HT-29 (cell line): ENCODE results near the gene FRAS1. TPM values are rescaled to one million over a fixed set of nuclear protein-coding genes. Genes with fewer than 3 reads are reported as not detected.
"Not testable (repeated sequence)": the region's sequence is repeated elsewhere in the genome, so short reads cannot be mapped to it uniquely, and the experiment has no call there.

Experiments used
- DNase-seq: peaks from one replicate; pipeline ENCODE4 v3.0.0-alpha.2; 2015; ENCODE audit warnings: low spot score
- total RNA-seq: library from RNA; depleted of rRNA; stranded (reverse); fragments of >200 nt; shearing (Covaris generic); gene quantifications from 2 replicates; pipeline ENCODE4 v1.2.3, GENCODE V29; 2014

FRAS1 gene
- total RNA-seq, 1 experiment from 2014 or later = 18.9 TPM

DNA sequence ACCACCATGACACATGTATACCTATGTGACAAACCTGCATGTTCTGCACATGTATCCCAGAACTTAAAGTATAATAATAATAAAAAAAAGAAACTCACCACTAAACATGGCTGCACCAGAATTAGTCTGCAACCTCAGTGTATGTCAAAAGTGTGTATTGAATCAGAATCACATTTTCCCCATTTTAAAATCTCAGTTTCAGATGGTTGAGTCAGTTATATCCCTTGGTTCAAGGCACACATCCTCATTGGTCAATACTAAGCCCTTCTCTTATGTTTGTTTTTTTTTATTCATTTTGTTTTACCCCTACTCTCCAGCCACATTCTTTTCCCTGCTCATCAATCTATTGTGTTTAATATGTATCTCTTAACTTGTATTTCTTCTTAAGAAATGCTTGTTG lies 436.6 kb downstream of the FRAS1 start:
- no peak for DNase-seq

DNA sequence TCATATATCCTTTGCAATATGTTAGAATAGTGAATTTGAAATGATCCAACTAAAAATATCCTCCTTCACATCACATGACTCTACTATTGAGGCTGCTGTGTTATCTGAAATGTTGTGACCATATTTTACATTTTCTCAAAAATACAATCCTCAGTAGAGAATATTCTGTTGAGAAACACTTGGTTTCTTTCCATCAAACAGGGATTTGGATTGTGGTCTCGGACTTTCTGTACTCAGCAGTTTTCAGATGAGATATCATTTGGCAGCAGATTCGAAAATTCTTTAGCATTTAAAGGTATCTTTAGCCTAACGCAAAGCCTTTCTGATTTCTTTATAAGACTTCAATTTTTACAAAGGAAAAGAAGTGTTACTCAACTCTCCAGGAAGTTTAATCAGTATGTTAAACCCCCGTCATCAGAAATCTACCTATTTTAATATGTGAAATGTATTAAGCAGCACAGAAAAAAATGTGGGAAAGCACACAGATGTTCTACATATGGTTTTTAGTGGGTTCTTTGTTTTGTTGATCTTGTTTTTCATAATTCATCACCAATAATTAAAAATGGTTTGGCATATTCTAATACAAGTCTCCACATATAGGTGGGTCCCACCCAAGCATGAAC lies 439.0 kb downstream of the FRAS1 start:
- DNase-seq = no peak

DNA sequence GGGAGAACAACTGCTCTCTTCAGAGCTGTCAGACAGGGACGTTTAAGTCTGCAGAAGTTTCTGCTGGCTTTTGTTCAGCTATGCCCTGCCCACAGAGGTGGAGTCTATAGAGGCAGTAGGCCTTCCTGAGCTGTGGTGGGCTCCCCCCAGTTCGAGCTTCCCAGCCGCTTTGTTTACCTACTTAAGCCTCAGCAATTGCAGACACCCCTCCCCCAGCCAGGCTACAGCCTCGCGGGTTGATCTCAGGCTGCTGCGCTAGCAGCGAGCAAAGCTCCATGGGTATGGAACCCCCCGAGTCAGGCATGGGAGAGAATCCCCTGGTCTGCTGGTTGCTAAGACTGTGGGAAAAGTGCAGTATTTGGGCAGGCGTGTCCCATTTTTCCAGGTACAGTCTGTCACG lies 449.1 kb downstream of the FRAS1 start:
- DNase-seq = not testable (repeated sequence)

DNA sequence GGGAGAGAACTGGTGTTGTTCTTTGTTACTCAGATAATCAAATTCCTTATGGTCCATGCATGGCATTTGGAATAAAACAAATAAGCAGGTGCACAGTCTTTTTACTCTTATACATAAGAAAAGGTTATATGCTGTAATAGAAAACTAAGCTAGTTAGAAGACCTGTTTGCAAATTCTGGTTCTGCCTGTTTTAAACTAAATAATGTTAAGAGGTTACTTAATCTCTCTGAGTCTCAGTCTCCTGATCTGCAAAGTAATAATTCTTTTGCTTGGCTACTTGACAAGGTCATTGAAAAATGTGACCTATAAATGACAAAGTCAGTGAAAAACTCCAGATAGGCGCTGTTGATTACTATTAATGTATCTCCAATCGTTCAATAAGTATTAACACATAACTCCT lies 451.9 kb downstream of the FRAS1 start:
- DNase-seq = no peak

DNA sequence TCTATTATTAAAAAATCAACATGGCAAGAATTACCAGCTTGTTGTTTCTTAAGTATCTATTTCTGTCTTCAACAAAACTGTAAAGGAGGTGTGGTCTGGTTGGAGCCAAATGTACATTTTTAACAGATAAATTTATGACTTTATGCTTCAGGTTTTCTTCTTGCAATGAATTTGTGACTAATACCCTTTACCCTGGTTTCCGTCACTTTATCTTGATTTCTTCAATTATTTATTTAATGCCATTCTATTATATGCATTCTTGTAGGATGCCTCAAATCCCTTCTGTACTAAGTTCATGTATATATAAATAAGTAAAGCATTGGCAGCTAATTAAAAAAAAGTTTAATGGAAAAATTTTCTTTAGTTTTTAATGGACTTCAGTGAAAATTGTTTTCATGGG lies 453.0 kb downstream of the FRAS1 start:
- DNase-seq = no peak

GRCh38 chr4:78510681-78511080 lies 453.6 kb downstream of the FRAS1 start:
- no peak for DNase-seq

- DNase-seq = peak; percentile 33
These were observed 455.3 kb downstream of the FRAS1 start for GRCh38 chr4:78512357-78512920.

- DNase-seq = no peak
These were observed 456.4 kb downstream of the FRAS1 start for GRCh38 chr4:78513411-78513975.

GRCh38 chr4:78517050-78517652 lies 460.0 kb downstream of the FRAS1 start:
- peak; percentile 65 for DNase-seq

- DNase-seq = no peak
These were observed 461.4 kb downstream of the FRAS1 start for GRCh38 chr4:78518561-78518960.

- no peak for DNase-seq
These were observed 462.8 kb downstream of the FRAS1 start for GRCh38 chr4:78519962-78520361.

- DNase-seq = no peak
These were observed 463.7 kb downstream of the FRAS1 start for GRCh38 chr4:78520808-78521226.

GRCh38 chr4:78524009-78524408 lies 466.9 kb downstream of the FRAS1 start:
- DNase-seq = no peak

GRCh38 chr4:78525559-78525958 lies 468.4 kb downstream of the FRAS1 start:
- peak; percentile 69 for DNase-seq

GRCh38 chr4:78527103-78527502 lies 470.0 kb downstream of the FRAS1 start:
- DNase-seq = no peak

GRCh38 chr4:78527555-78527954 lies 470.4 kb downstream of the FRAS1 start:
- DNase-seq = no peak

GRCh38 chr4:78528327-78528726 lies 471.2 kb downstream of the FRAS1 start:
- DNase-seq = no peak

DNA sequence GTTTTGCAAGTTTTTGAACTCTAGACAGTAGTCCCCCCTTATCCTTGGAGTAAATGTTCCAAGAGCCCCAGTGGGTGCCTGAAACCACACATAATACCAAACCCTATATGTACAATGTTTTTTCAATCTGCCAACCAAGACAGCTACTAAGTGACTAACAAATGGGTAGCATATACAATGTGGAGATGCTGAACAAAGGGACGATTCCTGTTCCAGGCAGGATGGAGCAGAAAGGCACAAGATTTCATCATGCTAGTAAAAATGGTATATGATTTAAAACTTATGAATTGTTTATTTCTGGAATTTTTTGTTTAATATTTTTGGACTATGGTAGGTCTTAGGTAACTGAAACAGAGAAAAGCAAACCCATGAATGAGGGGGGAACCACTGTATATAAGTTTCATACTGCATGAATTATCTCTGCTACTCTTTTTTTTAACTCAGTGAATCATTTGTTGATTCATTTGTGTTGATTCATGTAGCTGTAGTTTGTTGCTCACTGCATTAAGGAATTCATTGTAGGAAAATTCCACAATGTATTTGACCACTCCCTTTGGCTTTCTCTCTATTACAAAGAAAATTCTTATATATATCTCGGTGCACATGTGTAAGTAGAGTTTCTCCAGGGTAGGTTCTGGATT lies 472.6 kb downstream of the FRAS1 start:
- no peak for DNase-seq

DNA sequence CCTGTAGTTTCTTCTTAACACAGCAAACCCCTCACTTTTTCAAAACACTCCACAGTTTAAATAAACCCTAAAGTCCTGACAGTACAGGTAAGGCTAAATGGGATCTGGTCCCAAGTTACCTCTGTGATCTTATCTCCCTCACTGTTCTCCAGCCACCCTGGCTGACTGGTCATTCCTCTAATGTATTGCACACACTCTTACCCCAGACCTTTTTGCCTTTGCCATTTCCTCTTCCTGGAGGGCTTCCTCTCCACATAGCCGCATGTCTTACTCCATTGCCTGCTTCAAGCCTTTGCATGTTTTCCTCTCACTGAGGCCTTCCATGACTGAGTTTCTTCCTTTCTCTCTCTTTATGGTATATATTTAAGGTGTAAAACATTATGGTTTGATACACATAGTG lies 474.9 kb downstream of the FRAS1 start:
- DNase-seq = peak; percentile 34

DNA sequence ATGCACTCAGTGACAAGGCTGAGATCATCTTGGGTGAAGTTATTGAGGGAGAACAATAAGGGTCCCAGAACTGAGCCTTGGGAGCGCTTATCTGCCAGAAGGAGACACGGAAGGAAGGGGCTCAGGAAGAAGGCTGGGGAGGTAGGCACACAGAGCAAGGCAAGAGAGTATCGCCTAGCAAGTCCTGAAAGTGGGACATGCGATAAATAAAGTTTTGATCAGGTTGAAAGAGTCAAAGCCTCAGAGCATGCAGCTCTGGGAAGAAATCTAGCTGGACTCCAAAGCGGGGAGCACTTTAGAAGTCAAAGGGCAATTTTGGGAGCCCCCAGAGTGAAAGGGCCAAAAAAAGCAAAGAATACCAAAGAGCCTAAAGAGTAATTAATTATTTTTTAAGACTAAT lies 476.7 kb downstream of the FRAS1 start:
- no peak for DNase-seq

DNA sequence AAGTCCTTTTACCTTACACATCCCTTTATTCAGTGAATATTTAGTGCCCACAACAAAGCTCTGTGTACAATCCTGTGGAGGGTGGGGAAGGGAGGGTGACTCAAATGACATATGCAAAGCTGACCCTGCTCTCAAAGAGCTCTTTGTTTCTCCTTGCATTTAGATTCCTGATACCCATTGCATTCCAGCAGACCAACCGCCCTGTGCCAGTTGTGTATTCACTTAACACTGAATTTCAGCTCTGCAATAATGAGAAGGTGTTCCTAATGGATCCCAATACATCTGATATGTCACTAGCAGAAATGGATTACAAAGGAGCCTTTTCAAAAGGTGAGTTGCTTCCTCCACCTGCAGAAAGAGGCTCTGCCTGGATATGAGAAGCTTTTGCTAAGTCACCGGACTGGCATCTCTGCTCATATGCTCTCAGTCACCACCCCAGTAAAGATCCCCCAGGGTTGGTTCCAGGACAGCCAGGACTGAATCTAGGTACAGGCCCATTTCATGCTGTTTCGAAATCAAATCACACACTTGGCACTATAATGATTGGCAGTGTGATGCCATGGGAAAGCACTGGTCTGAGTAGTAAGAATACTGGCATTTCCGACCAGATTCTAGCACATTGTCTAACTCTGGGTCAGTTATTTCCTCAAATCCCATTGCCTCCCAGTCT lies 477.3 kb downstream of the FRAS1 start:
- DNase-seq = peak; percentile 96

DNA sequence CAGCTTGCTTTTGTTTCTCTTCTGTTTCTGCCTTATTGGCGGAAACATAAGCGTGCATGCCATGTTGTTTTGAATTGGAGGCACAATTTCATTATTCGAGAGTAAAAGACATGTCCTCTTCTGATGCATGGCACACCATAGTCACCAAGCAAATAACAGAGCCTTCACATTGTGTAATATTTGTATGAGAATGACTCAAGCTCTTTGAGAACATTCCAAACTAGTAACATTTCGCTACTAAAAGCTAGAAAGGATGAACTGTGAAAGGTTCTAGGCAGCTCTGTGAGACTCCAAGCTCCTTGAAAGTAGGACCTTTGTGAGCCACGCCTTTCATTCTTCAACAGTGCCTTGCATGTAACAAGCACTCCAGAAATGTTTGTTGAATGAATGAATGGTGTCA lies 485.2 kb downstream of the FRAS1 start:
- DNase-seq = no peak
